SW480 (cell line): ENCODE results near the gene SAMSN1.

Source experiments
- DNase-seq: peaks from one replicate; pipeline ENCODE4 v3.0.0-alpha.2; 2016; ENCODE audit warnings: low spot score

Gene SAMSN1

DNA sequence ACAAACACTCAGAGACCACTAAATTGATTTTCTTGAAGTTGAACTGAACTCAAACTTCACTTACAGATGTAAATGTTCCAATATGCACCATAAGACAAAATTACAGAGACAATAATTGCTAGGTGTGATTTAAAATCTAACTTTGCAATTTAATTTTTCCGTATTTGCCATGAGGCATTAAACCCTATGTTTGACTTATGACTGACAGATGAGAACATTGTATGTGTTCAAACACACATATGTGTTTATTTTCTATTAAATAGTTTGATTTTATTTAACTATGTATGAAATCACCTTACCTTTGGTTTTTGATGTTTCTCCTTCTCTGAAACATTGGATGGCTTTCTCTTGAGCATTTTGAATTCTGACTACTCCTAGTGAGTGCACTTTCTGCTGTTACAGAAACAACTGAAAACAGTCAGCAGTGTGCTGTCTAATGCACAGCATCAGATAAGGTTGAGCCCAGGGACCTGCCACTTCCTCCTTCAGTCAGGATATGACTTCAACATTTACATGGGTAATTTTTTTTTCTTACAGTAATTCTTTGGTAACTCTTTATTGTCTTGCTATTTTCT is at the start of gene SAMSN1:
Gene SAMSN1, minus strand, starts transcription at position 410 of the 575 bp plus-strand sequence. Its CDS starts 54 bp downstream, at position 356.
- no peak for DNase-seq

DNA sequence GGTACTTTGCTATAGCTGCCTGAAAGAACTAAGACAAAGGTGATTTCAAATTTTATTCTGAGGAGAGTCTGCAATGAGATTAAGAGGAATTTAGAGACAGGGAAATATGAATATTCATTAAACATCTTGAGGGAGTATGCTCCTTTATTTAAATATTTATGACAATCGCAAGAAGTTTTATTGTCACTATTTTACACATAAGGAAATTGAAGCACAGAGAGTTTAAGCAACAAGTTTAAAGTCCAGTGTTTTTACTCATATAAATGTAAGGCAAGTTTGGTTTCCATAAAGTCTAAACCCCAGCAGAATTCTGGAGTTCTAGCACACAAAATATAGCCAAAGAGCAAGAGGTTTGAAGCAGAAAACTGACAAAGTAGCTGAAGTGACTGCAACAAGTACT is 49.3 kb upstream of the SAMSN1 start:
- DNase-seq = no peak

DNA sequence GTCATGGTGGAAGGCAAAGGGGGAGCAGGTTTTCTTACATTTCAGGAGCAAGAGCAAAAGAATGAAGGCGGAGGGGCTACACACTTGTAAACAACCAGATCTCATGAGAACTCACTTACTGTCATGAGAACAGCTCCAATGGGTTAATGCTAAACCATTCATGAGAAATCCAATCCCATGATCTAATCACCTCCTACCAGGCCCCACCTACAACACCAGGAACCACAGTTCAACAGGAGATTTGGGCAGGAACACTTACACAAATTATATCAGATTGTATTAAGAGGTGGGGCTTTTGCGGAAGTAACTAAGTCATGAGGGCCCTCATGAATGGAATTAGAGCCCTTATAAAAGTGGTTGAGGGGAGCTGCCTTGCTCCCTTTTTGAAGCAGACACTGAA is 48.9 kb upstream of the SAMSN1 start:
- no peak for DNase-seq

DNA sequence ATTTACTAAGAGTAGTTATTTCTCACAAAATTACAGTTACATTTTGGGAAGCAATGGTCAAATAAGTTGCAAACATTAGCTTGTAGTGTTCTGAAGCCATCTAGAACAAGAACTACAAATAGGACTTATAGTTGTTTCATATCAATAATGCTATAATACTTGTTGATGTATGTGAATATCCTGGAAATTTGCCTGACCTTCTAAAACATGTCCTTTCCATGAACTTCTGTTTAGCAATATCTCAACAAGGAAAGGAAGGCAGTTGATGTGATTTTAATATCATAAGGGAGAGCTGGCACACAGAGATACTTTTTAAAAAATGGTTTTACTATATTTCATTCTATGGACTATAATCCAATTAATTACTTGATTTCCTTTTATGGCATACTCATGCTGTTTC is 47.1 kb upstream of the SAMSN1 start:
- DNase-seq = no peak

DNA sequence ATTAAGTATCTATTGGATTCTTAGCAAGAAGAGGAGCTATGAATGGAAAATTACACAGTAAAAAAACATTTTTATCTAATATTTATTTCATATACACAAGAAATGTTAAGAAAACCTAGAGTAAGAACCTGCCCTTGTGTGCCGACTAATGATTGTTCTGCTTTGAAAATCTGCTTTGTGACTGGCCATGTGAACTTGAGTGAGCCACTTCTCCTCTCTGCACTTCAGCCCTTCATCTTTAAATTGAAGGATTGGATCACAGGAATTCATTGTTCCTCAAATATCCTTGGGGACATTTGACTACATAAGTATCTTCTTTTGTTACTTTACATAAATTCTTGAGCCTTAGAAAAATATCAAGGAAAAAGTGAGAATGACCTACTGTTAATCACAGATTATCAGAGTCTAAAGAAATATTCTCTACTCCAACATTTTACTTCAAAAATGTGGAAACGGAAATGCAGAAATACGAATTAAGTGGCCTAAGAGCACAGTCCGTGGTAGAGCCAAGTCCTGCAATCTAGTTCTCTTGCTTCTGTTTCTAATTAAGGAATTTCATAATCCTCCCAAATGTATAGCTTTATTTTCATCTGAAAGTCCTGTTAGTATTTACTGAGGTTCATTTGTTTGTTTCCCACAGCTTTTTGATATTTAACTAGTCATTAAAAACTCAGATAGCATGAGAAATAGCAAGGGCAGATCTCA is 46.3 kb upstream of the SAMSN1 start:
- DNase-seq = no peak

DNA sequence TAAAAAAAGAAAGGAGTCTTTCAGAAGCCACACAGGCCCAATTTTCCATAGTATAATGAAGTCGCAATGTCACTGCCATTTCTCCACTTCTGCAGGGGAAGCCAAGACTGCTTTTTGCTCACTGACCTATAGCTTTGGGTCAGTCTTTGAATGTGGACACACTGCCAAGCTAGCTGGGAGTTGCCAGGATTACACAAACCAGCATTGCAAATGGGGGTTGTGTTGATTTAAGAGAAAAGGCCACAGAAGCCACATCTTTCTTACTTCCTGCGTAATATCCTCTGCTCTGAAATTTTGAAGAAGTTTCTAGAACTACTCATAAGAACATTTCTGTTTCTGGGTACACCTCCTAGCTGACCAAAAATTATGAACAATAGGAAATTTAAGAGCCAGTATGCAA is 45.8 kb upstream of the SAMSN1 start:
- no peak for DNase-seq

DNA sequence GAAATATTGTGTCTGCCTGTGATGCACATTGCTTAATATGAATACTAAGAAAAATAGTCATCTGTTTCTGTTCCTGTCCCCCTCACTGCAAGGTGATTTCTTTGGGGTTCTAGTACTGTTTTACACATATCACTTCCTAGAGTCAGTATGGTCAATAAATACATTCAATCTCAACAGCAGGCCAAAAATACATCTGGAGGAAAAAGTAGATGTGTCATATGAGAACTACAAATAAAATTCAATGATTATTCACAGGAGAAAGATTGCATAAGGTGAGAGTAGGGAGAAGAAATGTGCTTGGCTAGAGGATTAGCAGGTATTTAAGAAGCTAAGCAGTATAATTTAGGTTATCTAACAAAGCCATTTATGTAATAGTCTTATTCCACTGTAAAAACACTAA is 45.3 kb upstream of the SAMSN1 start:
- DNase-seq = no peak

DNA sequence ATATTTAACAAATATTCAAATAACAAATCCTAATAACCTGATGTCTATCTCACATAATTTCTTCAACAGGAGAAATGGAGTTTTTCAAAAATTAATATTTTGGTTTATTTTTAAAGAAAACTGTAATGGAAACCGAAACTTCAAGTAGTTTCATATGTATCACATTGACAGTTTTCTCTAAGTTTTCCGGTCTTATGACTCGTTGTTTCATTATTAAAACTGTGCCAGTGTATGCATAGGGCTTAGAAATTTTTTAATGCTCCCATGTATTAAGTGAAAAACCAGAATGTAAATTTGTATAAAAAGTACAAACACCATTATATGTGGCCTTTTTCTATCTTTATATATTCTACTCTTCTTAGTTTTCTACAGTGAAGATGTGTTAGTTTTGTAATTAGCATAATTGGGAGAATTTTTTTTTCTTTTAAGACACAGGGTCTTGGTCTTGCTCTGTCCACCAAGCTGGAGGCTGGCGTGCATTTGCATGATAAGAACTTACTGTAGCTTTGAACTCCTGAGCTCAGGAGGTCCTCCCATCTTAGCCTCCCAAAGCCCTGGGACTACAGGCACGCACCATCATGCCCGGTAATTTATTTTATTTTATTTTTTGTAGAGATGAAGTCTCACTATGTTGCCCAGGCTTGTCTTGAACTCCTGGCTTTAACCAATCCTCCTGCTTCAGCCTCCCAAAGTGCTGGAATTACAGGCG is 43.9 kb upstream of the SAMSN1 start:
- no peak for DNase-seq

DNA sequence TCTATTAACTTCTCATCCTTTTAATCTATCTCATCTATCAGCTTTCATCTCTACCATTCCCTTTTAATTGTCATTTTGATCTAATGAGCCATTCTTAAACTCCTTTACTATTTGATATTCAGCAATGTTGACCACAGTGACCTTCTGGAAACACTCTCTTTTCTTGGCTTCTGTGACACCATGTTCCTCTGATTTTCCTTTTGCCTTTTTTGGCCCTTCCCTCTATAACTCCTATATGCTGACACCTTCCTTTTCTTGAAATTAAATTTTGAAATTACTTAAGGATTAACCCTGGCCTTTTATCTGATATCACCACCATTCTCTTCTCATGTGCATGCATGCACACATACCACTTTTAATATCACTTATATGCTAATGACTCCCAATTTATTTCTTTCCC is 41.2 kb upstream of the SAMSN1 start:
- no peak for DNase-seq

DNA sequence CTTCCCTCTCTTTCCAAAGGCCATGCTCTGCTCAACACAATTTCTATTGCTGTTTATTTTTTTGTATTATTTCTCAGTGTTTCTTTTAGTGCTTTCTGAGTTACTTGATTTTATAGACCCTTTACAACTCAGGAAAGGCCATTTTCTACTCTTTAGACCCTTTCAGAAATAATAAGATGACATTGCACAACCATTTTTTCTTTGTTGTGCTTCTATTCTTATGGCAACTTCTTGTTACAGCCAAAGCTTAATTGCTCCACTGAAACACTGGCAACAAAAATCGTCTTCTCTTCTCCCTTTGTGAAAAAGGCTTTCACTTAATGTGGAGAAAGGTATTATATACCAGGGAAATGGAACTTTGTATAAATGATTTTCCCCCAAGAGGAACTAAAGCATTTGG is 39.0 kb upstream of the SAMSN1 start:
- DNase-seq = no peak

DNA sequence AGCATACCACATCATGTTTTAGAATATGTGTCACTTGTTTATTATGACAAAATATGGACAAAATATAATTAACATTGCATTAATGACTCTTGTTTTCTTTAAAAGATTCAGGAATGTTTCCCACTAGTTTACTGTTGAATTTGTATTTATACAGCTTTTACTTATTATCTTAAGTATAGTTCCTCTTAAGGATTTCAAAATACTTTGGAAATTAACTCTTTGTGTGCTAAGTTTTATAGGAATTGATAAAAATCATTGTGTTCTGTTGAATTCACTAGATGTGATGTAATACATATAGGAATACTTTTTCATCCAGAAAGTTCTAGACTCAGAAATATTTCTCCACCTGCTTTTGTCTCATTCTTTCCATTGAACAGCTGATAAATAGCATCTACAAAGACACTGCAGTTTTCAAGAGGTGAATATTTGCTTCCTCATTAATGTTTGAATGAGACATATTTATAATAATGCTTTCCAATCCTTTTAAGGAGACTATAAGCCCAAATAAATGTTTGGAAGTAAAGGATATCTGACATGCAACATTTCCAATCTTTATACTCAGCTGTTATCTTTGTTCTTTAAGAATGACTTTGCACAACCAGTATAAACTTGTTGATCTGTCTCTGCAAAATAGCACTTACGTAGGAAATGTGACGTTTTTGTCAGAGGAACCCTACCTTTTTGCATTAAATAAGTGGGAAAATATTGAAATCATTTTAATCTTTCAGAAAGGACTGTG is 38.4 kb upstream of the SAMSN1 start:
- DNase-seq = no peak

DNA sequence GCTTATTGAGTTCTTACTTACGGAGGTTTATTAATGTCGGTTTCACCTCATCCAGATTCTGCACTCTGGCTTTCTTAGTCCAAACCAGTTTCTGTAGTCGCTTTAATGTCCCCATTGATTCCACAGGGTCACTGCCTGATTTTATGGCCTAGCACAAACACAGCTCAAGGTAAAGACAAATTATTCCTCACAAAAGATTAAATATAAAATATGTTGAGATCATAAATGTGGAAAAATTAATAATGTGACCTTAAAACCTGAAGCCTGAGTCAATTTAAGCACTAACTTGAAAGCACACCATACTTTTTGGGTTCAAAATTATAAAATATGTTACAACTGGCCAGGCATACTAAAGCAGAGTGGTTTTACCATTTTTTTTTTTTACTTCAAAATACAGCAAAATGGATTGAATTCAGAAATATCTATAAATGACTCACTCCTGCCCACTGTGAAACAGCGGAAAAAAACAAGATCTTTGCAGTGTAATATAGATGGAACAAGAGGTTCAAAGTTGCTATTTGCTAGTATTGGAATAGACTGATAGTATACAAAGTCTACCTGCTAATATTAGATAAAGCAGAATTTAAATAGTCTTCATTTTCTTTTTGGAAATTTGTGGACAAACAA is 37.6 kb upstream of the SAMSN1 start:
- no peak for DNase-seq

DNA sequence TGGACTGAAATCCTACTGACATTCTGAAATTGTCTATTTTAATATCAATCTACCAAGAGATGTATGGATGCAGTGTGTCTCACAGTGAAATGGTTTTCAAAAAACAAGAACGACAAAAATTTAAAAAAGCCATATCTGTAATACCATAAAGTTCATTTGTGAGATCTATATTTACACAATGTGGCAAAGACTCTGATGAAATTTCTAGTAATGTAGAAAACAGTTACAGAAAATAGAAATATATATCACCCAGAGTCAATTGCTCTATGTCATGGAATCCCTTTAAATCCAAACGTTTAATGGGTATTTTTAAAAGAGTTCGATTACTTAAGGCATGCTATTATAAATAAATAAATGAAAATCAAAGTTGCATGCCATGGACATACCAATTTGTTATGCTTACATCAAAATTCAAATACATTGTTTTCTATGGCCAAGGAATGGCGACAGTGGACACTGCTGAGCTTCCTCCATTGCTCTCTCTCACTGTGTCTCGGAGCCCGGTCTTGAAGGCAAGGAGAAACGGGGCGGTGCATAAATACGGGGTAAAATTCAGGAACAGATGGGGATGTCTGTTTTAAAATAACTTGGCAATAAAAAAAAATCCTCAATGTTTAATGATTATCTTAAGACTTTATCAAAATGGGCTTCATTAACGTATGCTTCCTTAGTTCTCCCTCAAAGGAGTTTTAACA is 37.0 kb upstream of the SAMSN1 start:
- no peak for DNase-seq

DNA sequence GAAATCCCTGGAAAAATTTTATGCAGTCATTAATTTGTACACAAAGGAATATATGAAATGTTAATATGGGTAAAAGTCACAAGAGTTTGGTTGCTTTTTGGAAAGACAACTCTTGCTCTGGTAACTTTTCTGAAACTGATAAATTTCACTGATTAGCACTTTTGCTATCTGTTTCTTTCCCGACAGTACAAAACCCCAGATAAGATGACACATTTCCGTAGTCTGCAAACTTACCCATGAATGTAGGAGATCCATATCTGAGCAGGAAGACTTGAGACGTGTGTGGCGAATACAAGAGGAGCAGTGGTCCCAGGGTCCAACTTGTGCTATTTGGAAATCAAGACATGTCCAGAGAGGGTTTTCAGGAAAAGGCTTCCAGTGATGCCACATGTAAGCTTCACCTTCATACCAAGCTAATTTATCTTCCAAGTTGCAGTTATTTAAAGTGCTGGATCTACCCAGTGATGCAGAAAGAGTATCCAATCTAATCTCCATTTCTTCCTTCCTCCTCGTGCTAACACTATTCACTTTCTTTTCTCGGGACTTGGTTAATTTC is 35.9 kb upstream of the SAMSN1 start:
- DNase-seq = no peak

DNA sequence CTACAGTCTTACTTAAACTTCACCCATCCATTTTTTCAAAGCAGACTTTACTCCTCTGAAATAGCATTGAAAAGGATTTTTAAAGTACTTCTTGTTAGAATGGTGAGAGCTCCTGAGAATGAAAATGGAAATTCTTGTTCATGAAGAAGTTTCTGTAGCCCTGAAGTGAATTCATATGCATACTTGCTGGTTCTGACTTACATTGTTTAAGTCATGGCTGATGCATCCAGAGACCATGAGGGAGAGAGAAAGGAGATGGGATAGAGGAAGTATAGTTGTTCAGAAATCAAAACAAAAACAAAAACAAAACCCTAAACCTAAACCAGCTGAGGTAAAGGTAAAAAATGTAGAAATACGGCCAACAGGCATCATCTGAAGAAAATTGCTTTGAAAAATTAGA is 27.1 kb upstream of the SAMSN1 start:
- DNase-seq = no peak

DNA sequence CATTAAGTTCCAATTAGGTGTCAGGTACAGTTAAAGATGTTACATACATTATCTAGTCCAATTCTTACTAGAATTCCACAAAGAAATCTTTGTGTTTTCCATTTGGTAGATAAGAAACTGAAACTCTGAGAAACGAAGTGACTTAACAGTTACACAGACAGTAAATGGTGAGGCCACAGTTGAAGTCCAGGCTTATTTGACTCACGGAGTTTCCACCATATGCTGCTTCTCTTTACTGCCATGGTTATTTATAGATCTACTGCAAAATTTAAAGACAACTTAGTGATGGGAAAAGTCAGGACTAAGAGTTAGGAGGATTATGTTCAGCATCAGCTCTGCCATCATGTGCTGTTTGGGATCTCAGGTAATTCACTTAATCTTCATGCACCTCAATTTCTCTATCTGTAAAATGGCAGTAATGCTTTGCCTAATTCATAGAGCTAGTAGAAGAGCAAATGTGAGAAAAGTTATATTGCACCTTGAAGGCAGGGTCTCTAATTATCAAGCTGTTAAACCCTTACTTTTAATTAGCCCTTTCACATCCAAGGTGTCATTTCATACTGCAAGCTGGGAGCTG is 26.2 kb upstream of the SAMSN1 start:
- no peak for DNase-seq

DNA sequence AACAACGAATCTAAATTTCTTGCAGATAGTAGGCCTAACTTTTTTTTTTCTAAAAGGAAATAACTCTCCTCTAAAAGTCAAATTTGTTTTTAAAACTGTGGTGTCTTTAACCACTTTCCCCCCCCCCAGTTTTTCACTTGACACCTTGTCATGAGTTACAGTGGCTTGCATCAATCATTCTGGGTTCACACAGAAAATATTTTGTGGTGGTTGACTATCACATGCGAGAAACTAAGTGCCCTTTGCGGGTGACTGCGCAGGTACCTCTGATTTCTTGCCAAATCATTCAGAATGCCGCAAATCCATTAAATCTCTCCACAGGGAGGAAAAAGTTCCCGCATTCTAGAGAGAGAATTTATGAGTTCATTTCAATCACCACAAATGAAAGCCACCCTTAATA is 23.8 kb upstream of the SAMSN1 start:
- DNase-seq = no peak

DNA sequence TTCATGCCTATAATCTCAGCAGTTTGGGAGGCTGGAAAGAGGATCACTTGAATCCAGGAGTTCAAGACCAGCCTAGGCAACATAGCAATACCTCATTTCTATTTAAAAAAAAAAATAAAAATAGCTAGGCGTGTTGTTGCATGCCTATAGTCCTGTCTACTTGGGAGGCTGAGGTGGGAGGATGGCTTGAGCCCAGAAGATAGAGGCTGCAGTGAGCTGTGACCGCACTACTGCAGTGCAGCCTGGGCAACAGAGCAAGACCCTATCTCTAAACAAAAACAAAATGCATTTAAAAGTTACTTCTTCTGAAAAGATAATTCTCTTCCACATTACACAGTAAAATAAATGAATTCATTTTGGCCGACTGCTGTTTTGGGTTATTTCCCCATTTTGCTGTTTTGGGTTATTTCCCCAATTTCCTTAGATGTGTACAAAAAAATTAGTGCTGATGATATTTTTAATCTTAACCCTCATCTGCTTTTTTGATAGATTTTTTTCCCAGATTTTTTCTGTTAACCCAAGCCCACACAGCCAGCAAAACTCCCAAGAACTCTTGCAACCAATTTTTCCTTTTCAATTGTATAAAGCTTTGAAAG is 23.0 kb upstream of the SAMSN1 start:
- DNase-seq = no peak

DNA sequence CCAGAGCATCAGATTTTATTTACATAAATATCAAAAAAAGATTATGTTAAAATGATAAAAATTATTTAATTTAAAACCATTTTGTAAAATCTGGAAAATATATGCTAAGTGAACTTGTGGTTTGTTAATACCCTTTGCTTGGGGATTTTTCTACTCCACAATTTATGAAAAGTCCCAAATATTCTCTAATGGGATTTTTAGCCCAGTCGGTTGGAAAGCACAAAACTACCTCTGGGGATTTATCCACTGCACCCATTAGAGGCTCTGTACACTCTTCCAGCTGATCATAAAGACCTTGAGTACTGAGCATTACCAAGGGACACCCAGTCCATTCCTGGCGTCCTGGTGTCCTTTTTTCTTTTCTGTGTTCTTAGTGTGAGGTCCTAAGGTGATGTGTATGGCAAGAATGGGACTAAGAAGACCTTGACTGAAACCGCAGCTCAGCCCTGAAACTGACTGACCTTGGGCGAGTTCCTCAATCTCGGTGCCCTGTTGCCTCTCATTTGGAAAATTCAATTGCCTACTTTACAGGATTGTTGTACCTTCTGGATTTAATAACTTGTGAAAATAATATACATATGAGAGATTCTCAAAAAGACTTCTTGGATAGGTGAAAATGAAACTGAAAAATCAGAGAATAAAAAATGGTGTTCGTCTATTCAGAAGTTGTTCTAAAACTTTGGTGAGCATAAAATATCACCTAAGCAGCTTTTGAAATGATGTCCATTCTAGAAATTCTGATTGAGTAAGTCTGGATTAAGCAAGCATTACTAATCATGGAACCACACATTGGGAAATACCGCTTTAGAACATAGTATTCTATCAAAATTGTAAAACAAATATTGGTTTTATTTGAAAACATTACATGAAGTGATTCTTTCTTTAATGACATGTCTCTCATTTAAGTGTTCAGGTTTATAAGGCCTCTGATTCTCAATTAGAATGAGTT is 21.5 kb upstream of the SAMSN1 start:
- no peak for DNase-seq

DNA sequence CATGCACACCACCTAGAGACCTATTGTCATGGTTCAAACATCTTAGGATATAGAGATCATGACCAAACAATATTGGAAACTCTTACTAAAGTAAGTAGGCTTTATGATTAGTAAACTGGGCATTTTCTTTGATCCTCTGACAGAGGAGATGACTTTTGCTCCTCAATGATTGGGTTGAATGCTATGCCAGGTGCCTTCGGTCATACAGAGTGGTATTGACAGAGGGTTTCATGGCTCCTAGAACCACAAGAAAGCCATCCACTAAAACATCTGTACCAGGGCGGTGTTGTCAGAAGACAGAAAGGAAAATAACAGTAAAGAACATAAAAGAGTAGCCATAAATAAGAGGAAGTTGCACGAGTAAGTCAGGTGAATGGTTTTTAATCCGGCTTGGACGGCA is 20.8 kb upstream of the SAMSN1 start:
- no peak for DNase-seq
